GM23338 (cell line): ENCODE data around the gene CDH23. TPM values are rescaled to one million over a fixed set of nuclear protein-coding genes. Genes with fewer than 3 reads are reported as not detected.

Experiments used
- ATAC-seq: fragments of 200-7000 bp; cut with Tn5 transposase; 3 replicates; pipeline ENCODE4 v1.9.1; 2020
- DNase-seq: peaks from one replicate; pipeline ENCODE4 v3.0.0-alpha.2; 2015; ENCODE audit warnings: low spot score
- H2AFZ ChIP-seq: fragments of 200-600 bp; sonication (generic); 2 replicates; pipeline ENCODE4 v1.8.0; 2016; ENCODE audit warnings: antibody characterized with exemption, mild to moderate bottlenecking, moderate library complexity
- H3F3A ChIP-seq: fragments of 200-600 bp; sonication (generic); replicated peaks from 2 replicates; pipeline ENCODE4 v1.8.0; 2017; ENCODE audit warnings: antibody characterized with exemption, mixed run types, low read depth
- H3K27ac ChIP-seq: fragments of 200-600 bp; sonication (generic); 2 replicates; pipeline ENCODE4 v1.6.1; 2016; ENCODE audit warnings: low read depth
- H3K27me3 ChIP-seq: fragments of 200-600 bp; sonication (generic); 2 replicates; pipeline ENCODE4 v1.8.0; 2016; ENCODE audit warnings: mild to moderate bottlenecking, mixed run types, moderate library complexity; ENCODE audit not compliant: insufficient read depth
- H3K36me3 ChIP-seq: fragments of 200-600 bp; sonication (generic); 2 replicates; pipeline ENCODE4 v1.8.0; 2016; ENCODE audit warnings: mild to moderate bottlenecking; ENCODE audit not compliant: insufficient read depth
- H3K4me1 ChIP-seq: fragments of 200-600 bp; sonication (generic); 2 replicates; pipeline ENCODE4 v1.8.0; 2016; ENCODE audit warnings: mild to moderate bottlenecking, moderate library complexity; ENCODE audit not compliant: insufficient read depth
- H3K4me2 ChIP-seq: fragments of 200-600 bp; sonication (generic); 2 replicates; pipeline ENCODE4 v1.7.1; 2017; ENCODE audit warnings: mixed run types
- H3K4me3 ChIP-seq: fragments of 200-600 bp; sonication (generic); 2 replicates; pipeline ENCODE4 v1.6.1; 2016; ENCODE audit warnings: mixed run types
- H3K79me2 ChIP-seq: fragments of 200-600 bp; sonication (generic); replicated peaks from 2 replicates; pipeline ENCODE4 v1.8.0; 2017; ENCODE audit warnings: mild to moderate bottlenecking; ENCODE audit not compliant: insufficient read depth
- H3K9me2 ChIP-seq: fragments of 200-600 bp; sonication (generic); 2 replicates; pipeline ENCODE4 v1.8.0; 2017; ENCODE audit not compliant: insufficient read depth
- H4K20me1 ChIP-seq: fragments of 200-600 bp; sonication (generic); replicated peaks from 2 replicates; pipeline ENCODE4 v1.8.0; 2017; ENCODE audit warnings: mild to moderate bottlenecking; ENCODE audit not compliant: insufficient read depth
- H3K27ac Mint-ChIP-seq: 2 replicates; pipeline ENCODE4 v1.8.0; 2020; ENCODE audit warnings: inconsistent platforms, mild to moderate bottlenecking, moderate library complexity, mixed read lengths
- H3K27me3 Mint-ChIP-seq: 3 replicates; pipeline ENCODE4 v1.8.0; 2022; ENCODE audit warnings: low read depth, mild to moderate bottlenecking, moderate library complexity, mixed read lengths, inconsistent platforms; ENCODE audit not compliant: insufficient read depth, poor library complexity
- H3K36me3 Mint-ChIP-seq: 3 replicates; pipeline ENCODE4 v1.8.0; 2021; ENCODE audit warnings: low read depth, mild to moderate bottlenecking, inconsistent platforms, moderate library complexity, mixed read lengths
- H3K4me1 Mint-ChIP-seq: 3 replicates; pipeline ENCODE4 v1.8.0; 2020; ENCODE audit warnings: mild to moderate bottlenecking, inconsistent platforms, mixed read lengths
- H3K4me3 Mint-ChIP-seq: 3 replicates; pipeline ENCODE4 v1.8.0; 2021; ENCODE audit warnings: moderate library complexity, mild to moderate bottlenecking, inconsistent platforms, mixed read lengths
- H3K9me3 Mint-ChIP-seq: 3 replicates; pipeline ENCODE4 v1.8.0; 2020; ENCODE audit warnings: moderate library complexity, mild to moderate bottlenecking, inconsistent platforms, mixed read lengths
- CREB1 ChIP-seq: fragments of 250-450 bp; sonication (Bioruptor Pico); IDR thresholded peaks from 2 replicates; pipeline ENCODE4 v1.5.0; 2020; ENCODE audit warnings: low read depth, mild to moderate bottlenecking, moderate library complexity
- CTCF ChIP-seq, 2 experiments: fragments of 200-600 bp in 1 of 2; sonication (generic) in 1 of 2; conservative IDR thresholded peaks; 2 replicates each; pipeline versions ENCODE4 v1.5.1 to v1.6.1; 2016 to 2017; ENCODE audit warnings: antibody characterized with exemption in 2 of 2, low read depth in 2 of 2, mild to moderate bottlenecking in 2 of 2, moderate library complexity in 1 of 2
- ETS1 ChIP-seq: IDR thresholded peaks from 2 replicates; pipeline ENCODE4 v1.6.1; 2016; ENCODE audit warnings: antibody characterized with exemption
- EZH2 ChIP-seq: fragments of 200-600 bp; sonication (generic); IDR thresholded peaks from one replicate; pipeline ENCODE4 v1.8.0; 2017; ENCODE audit warnings: antibody characterized with exemption, mild to moderate bottlenecking, low read depth; ENCODE audit not compliant: unreplicated experiment
- EZH2phosphoT487 ChIP-seq: fragments of 200-600 bp; sonication (generic); IDR thresholded peaks from one replicate; pipeline ENCODE4 v1.8.1; 2018; ENCODE audit warnings: antibody characterized with exemption; ENCODE audit not compliant: unreplicated experiment
- JUNB ChIP-seq: IDR thresholded peaks from one replicate; pipeline ENCODE4 v1.6.1; 2016; ENCODE audit warnings: antibody characterized with exemption; ENCODE audit not compliant: unreplicated experiment
- NANOG ChIP-seq: IDR thresholded peaks from 2 replicates; pipeline ENCODE4 v1.6.1; 2016; ENCODE audit warnings: antibody characterized with exemption, borderline replicate concordance
- POLR2AphosphoS5 ChIP-seq: IDR thresholded peaks from 2 replicates; pipeline ENCODE4 v1.6.1; 2016; ENCODE audit warnings: antibody characterized with exemption, low read depth
- REST ChIP-seq: IDR thresholded peaks from one replicate; pipeline ENCODE4 v1.6.1; 2018; ENCODE audit warnings: antibody characterized with exemption; ENCODE audit not compliant: unreplicated experiment
- STAT1 ChIP-seq: IDR thresholded peaks from one replicate; pipeline ENCODE4 v1.6.1; 2016; ENCODE audit warnings: antibody characterized with exemption; ENCODE audit not compliant: unreplicated experiment
- ZNF114 ChIP-seq: fragments of 250-450 bp; sonication (Bioruptor Pico); IDR thresholded peaks from 2 replicates; pipeline ENCODE4 v1.5.0; 2020; ENCODE audit warnings: mild to moderate bottlenecking, moderate library complexity
- ZNF331 ChIP-seq: fragments of 250-450 bp; sonication (Bioruptor Pico); IDR thresholded peaks from 2 replicates; pipeline ENCODE4 v1.5.0; 2020; ENCODE audit warnings: low read depth, mild to moderate bottlenecking, moderate library complexity
- ZNF462 ChIP-seq: fragments of 250-450 bp; sonication (Bioruptor Pico); IDR thresholded peaks from 2 replicates; pipeline ENCODE4 v1.5.0; 2020; ENCODE audit warnings: mild to moderate bottlenecking, moderate library complexity
- polyA plus RNA-seq: library from polyadenylated mRNA; unstranded; fragments of >200 nt; fragmentation: Nextera tagmentation; extraction: Ambion mirVana; gene quantifications from 2 replicates; pipeline ENCODE4 v1.2.1, GENCODE V29; 2016
- total RNA-seq: library from RNA; depleted of rRNA; stranded (reverse); fragments of >200 nt; shearing (Covaris generic); gene quantifications from 2 replicates; pipeline ENCODE4 v1.2.3, GENCODE V29; 2014

CDH23 gene
- total and polyA plus RNA-seq, 2 experiments from 2014 or later: 0.95 to 4.3 TPM

- Histone ChIP-seq H3K4me3 (no peak overlapping the region), H3K27ac (no peak overlapping the region), H3K9me2 (no peaks in the 10 kb centered on the region), H3K36me3 (no peaks in the 10 kb centered on the region), H2AFZ (no peak overlapping the region; the same call in 1 of the 2 replicates), H3K79me2 (no peaks in the 10 kb centered on the region), H3K4me2 (no peak overlapping the region), H3K27me3 (no peaks in the 10 kb centered on the region), H4K20me1 (no peaks in the 10 kb centered on the region), H3K4me1 (no peaks in the 10 kb centered on the region), H3F3A (no peaks in the 10 kb centered on the region)
- TF ChIP-seq REST (no peak), ETS1 (no peak), JUNB (no peak), ZNF114 (no peak), EZH2phosphoT487 (no peak), NANOG (no peak), ZNF331 (CRISPR knock-in tag) (no peak), EZH2 (no peak), CREB1 (CRISPR knock-in tag) (no peak), ZNF462 (CRISPR knock-in tag) (no peak), POLR2AphosphoS5 (no peak), STAT1 (no peak), CTCF (conservative IDR thresholded peaks at IDR 0.05; ENCODE audit: low read depth in 2 of 2) (no peak)
- ATAC-seq (no peak), DNase-seq (no peak)
- Mint-ChIP-seq H3K9me3 (peaks cover 7% of the 10 kb centered on the region), H3K27ac (no peak overlapping the region), H3K27me3 (peaks cover 4% of the 10 kb centered on the region), H3K36me3 (peaks cover 3% of the 10 kb centered on the region), H3K4me1 (peaks cover 14% of the 10 kb centered on the region), H3K4me3 (no peak overlapping the region)
Measured at GRCh38 chr10:71864911-71865361, 468.2 kb downstream of the CDH23 start.
